Pancreas (tissue), 10 donors: Measurements from ENCODE around the gene RERE. TPM values are rescaled to one million over a fixed set of nuclear protein-coding genes. Genes with fewer than 3 reads are reported as not detected.

Experiments
- ATAC-seq, 4 donors: fragments of 200-7000 bp; cut with Tn5 transposase; one replicate each; pipeline versions ENCODE4 v1.8.0 to v1.9.1; 2020; ENCODE audit warnings: mild to moderate bottlenecking in 4 of 4, moderate library complexity in 4 of 4
- DNase-seq, 6 donors: peaks; one replicate each; pipeline ENCODE4 v3.0.0-alpha.2; 2020
- FAIRE-seq: peaks from 2 replicates; lab custom pipeline; 2012; peaks lifted over from hg19 to GRCh38; lab: Jason Lieb, UNC
- H3K27ac ChIP-seq, 4 donors: fragments of 200-600 bp; sonication (generic); 1 replicate in 3 of 4; 2 replicates in 1 of 4; pipeline versions ENCODE4 v1.5.0 to v1.8.0; 2020
- H3K27me3 ChIP-seq, 4 donors: fragments of 200-600 bp; one replicate each; pipeline ENCODE4 v1.8.0; 2021
- H3K36me3 ChIP-seq, 3 donors: fragments of 200-600 bp; sonication (generic) in 1 of 3; one replicate each; pipeline versions ENCODE4 v1.5.0 to v1.8.0; 2020 to 2021
- H3K4me1 ChIP-seq, 3 donors: fragments of 200-600 bp; one replicate each; pipeline ENCODE4 v1.8.0; 2021
- H3K4me3 ChIP-seq, 4 donors: fragments of 200-600 bp; sonication (generic) in 2 of 4; one replicate each; pipeline versions ENCODE4 v1.5.0 to v1.8.0; 2020 to 2021
- H3K9me3 ChIP-seq, 4 donors: fragments of 200-600 bp; one replicate each; pipeline ENCODE4 v1.8.0; 2021
- WGBS, 2 donors: extraction: QIAGEN DNeasy Blood & Tissue Kit; methylation state at CpG; one replicate each; pipeline ENCODE4 v1.1.7; 2013; 5-methylcytosine and 5-hydroxymethylcytosine counted together
- intact Hi-C, 3 donors: fragments of 100-400 bp; cut with DNase I; formaldehyde crosslinking; loops; one replicate each; pipeline versions ENCODE4 v1.11.1 to v1.14.2; 2022
- polyA plus RNA-seq, 2 donors: library from polyadenylated mRNA; stranded (reverse); fragments of 200-250 nt; gene quantifications; one replicate each; pipeline ENCODE4 v1.2.3, GENCODE V29; 2013
- total RNA-seq, 6 donors: library from RNA; stranded (reverse); fragmentation: NEBNext Ultra II Directional in 4 of 6; extraction: Animal tissue kit (Norgen Biotek cat#: 25700) in 4 of 6; gene quantifications; one replicate each; pipeline versions ENCODE4 v1.2.1 to v1.2.4, GENCODE V29; 2021 to 2023
- TF ChIP-seq, protein P1 (sequence below), 4 donors: fragments of 200-600 bp; sonication (generic) in 3 of 4; IDR thresholded peaks; one replicate each; pipeline versions ENCODE4 v1.5.0 to v1.8.0; 2021; ENCODE audit warnings: antibody characterized with exemption in 4 of 4
- donor health status: healthy with polysubstance abuse.
- donor health status: DM: no; HTN: no; CAD: no; lungs with moderate emphysema.
- donor health status: DM: no; HTN: no; CAD: no.
- donor health status: control.
- donor health status: control.
- donor health status: Bipolar disorder and iron deficiency.
- donor health status: DM: yes; HTN: yes; CAD: no.
- donor health status: DM: no; HTN: no; CAD: no.
- donor health status: DM: no; HTN: no; CAD: no.
- donor health status: DM: yes; HTN: yes; CAD: no.

The RERE gene
- total and polyA plus RNA-seq, 8 donors, result 27.0 to 76.7 (median 50.7) TPM

DNA sequence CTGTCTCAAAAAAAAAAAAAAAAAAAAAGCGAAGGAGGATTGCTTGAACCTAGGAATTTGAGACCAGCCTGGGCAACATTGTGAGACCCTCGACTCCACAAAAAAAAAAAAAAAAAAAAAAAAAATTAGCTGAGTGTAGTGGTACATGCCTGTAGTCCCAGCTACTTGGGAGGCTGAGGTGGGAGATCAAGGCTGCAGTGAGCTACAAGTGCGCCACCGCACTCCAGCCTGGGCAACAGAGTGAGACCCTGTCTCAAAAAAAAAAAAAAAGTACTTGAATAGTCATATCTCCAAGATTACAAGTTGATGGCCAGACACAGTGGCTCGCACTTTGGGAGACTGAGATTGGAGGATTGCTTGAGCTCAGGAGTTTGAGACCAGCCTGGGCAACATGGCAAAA, 33.6 kb upstream of the RERE start:
- intact Hi-C loops, result no loop called here
- no peak for DNase-seq
- Histone ChIP-seq H3K27ac (no peak overlapping the region), H3K9me3 (no peaks in the 10 kb centered on the region), H3K36me3 (no peaks in the 10 kb centered on the region), H3K4me3 (no peak overlapping the region), H3K4me1 (peaks cover 8 to 12% (median 9%) of the 10 kb centered on the region in 3 donors), H3K27me3 (no peaks in the 10 kb centered on the region)
- FAIRE-seq, result no peak
- 89 to 91% methylated on average over 4 to 5 of the region's 5 CpGs for WGBS, 2 donors
- no peak for ATAC-seq
- TF ChIP-seq, protein P1, sequence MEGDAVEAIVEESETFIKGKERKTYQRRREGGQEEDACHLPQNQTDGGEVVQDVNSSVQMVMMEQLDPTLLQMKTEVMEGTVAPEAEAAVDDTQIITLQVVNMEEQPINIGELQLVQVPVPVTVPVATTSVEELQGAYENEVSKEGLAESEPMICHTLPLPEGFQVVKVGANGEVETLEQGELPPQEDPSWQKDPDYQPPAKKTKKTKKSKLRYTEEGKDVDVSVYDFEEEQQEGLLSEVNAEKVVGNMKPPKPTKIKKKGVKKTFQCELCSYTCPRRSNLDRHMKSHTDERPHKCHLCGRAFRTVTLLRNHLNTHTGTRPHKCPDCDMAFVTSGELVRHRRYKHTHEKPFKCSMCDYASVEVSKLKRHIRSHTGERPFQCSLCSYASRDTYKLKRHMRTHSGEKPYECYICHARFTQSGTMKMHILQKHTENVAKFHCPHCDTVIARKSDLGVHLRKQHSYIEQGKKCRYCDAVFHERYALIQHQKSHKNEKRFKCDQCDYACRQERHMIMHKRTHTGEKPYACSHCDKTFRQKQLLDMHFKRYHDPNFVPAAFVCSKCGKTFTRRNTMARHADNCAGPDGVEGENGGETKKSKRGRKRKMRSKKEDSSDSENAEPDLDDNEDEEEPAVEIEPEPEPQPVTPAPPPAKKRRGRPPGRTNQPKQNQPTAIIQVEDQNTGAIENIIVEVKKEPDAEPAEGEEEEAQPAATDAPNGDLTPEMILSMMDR (IDR thresholded peaks at IDR 0.05), result no peak

DNA sequence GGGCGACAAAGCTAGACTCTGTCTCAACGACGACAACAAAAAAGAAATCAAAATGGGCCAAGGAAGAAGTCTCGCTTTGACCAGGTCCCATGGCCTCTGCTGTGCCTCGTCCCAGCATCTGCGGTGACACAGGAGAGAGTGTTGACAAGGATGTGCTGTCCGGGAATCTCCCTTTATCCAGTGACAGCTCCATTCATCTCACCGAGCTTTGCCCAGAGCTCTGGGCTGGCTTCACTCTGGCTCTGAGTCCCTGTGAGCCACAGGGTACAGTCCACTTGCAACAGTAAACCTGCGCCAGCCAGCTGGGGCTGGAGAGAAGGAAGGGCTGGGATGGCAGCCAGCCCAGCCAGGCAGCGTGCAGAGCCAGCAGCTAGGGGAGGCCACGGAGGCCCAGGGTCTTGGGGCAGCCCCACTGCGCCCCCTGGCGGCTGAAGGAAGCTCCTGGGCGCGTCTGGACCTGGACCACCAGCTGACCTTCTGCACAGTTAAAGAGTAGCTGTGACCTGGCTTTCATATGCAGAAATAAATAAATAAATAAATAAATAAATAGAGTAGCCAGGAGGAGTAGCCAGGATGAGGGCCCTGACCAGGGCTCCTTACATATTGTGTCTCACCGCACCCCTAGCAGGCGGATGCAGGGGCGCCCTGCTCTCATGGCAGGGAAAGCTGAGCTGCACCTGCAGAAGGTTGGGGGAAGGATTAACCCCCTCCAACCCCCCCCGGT, 31.4 kb upstream of the RERE start:
- ATAC-seq, result peak; percentile 97 to 99 (median 99)
- no peaks in the 10 kb centered on the region for H3K36me3 ChIP-seq
- H3K27ac ChIP-seq, result peak overlapping the region in 3 of 4 donors; percentile 17 to 72 (median 71)
- no peak overlapping the region for H3K4me3 ChIP-seq
- FAIRE-seq, result peak; percentile 53
- intact Hi-C loops, result loop anchor here in 1 of 3 donors (10.0 kb wide), 1 partner anchor 114 kb away; no protein-coding TSS in a partner anchor
- TF ChIP-seq, protein P1 (IDR thresholded peaks at IDR 0.05), result peak; percentile 86 to 96 (median 95)
- WGBS, 2 donors, result 24 to 26% methylated on average over 19 of the region's 19 CpGs
- peak; percentile 91 to 98 (median 94) for DNase-seq
- no peaks in the 10 kb centered on the region for H3K9me3 ChIP-seq
- peaks cover 8 to 12% (median 9%) of the 10 kb centered on the region in 3 donors for H3K4me1 ChIP-seq
- no peaks in the 10 kb centered on the region for H3K27me3 ChIP-seq

DNA sequence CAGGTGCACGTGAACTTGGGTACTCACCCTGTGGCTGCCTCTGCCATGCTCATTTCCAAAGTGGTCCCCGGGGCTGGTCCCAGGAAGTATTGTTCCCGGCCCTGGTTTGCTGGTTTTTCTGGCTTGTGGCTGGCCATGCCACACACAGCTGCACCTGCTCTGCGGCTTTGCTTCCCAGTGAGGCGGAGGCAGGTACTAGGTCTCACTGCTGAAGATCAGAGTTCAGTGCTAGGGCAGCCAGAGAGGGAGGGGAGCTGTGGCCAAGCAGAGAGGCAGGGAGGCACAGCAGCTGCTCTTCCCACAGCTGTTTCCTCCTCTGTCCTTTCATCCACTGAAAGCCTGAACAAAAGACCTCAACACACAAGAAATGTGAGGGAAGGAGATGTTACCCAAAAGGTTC, 30.6 kb upstream of the RERE start:
- FAIRE-seq (no peak), DNase-seq (peak in 4 of 6 donors; percentile 37 to 62 (median 58)), ATAC-seq (peak; percentile 57 to 81 (median 69))
- Histone ChIP-seq H3K27me3 (no peaks in the 10 kb centered on the region), H3K36me3 (no peaks in the 10 kb centered on the region), H3K27ac (peak overlapping the region in 3 of 4 donors; percentile 17 to 72 (median 71)), H3K9me3 (no peaks in the 10 kb centered on the region), H3K4me1 (peaks cover 8 to 12% (median 9%) of the 10 kb centered on the region in 3 donors), H3K4me3 (no peak overlapping the region)
- TF ChIP-seq, protein P1 (IDR thresholded peaks at IDR 0.05), result no peak
- intact Hi-C loops, result loop anchor here in 1 of 3 donors (10.0 kb wide), 1 partner anchor 113 kb away; no protein-coding TSS in a partner anchor
- 11 to 23% methylated on average over 5 of the region's 5 CpGs for WGBS, 2 donors

DNA sequence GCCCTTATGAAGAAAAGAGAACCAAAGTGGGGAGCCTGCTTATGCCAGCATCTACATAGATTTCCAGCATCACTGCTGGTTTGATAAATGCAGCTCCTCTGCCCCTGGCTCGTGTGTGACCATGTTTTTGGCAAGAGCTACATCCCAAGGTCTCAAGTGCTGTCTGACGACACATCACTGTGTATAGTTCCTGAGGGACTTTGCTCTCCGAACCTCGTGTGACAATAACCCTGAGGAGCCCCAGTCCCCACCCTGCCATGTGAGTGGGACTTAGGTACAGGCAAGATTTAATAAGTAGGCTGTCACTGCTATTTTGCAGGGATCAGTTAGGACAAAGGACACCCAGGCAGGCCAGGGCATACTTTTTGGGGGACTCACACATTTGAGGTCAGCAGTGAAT, 28.8 kb upstream of the RERE start:
- Histone ChIP-seq H3K9me3 (no peaks in the 10 kb centered on the region), H3K4me3 (no peak overlapping the region), H3K27me3 (no peaks in the 10 kb centered on the region), H3K27ac (no peak overlapping the region), H3K4me1 (peaks cover 8 to 12% (median 9%) of the 10 kb centered on the region in 3 donors), H3K36me3 (no peaks in the 10 kb centered on the region)
- 73 to 75% methylated on average over 4 of the region's 4 CpGs for WGBS, 2 donors
- TF ChIP-seq, protein P1 (IDR thresholded peaks at IDR 0.05), result no peak
- DNase-seq (no peak), ATAC-seq (no peak), FAIRE-seq (no peak)
- intact Hi-C loops, result loop anchor here in 1 of 3 donors (10.0 kb wide), 1 partner anchor 111 kb away; no protein-coding TSS in a partner anchor
